HG03045 (cell line): Measurements from ENCODE around the gene ZNF439.
"Not testable (repeated sequence)": the region's sequence is repeated elsewhere in the genome, so short reads cannot be mapped to it uniquely, and the experiment has no call there.

Experiments used
- ATAC-seq: cut with Tn5 transposase; IDR thresholded peaks from one replicate; pipeline ENCODE4 v1.9.1; 2021; ENCODE audit warnings: mild to moderate bottlenecking, moderate library complexity; ENCODE audit not compliant: unreplicated experiment

Gene ZNF439

GRCh38 chr19:11848594-11849469 is at the start of gene ZNF439:
Gene ZNF439, plus strand, starts transcription at chr19:11848726. Its CDS starts 142 bp downstream, at chr19:11848868.
- ATAC-seq, result peak; percentile 83

- no peak for ATAC-seq
These were observed 42.0 kb upstream of the ZNF439 start for GRCh38 chr19:11806354-11807098.

- no peak for ATAC-seq
These were observed 41.5 kb upstream of the ZNF439 start for GRCh38 chr19:11807099-11807380.

- ATAC-seq, result peak; percentile 29
These were observed 34.9 kb upstream of the ZNF439 start for GRCh38 chr19:11813703-11814028.

GRCh38 chr19:11814029-11814699 is 34.4 kb upstream of the ZNF439 start, which contains the start of gene ZNF440:
Gene ZNF440, plus strand, starts transcription at chr19:11814273. Its CDS starts 175 bp downstream, at chr19:11814448.
- ATAC-seq, result peak; percentile 98

- no peak for ATAC-seq
These were observed 33.9 kb upstream of the ZNF439 start for GRCh38 chr19:11814700-11815035.

- ATAC-seq, result no peak
These were observed 26.9 kb upstream of the ZNF439 start for GRCh38 chr19:11821474-11822109.

GRCh38 chr19:11828957-11829876 is 19.3 kb upstream of the ZNF439 start:
- ATAC-seq, result not testable (repeated sequence)

- ATAC-seq, result no peak
These were observed 16.1 kb upstream of the ZNF439 start for GRCh38 chr19:11832253-11832912.

- ATAC-seq, result no peak
These were observed 15.0 kb upstream of the ZNF439 start for GRCh38 chr19:11833541-11833940.

- not testable (repeated sequence) for ATAC-seq
These were observed 12.9 kb upstream of the ZNF439 start for GRCh38 chr19:11835626-11836066.

GRCh38 chr19:11843722-11844121 is 4.8 kb upstream of the ZNF439 start:
- no peak for ATAC-seq

GRCh38 chr19:11847615-11848014 is 911 bp upstream of the ZNF439 start:
- ATAC-seq, result not testable (repeated sequence)

GRCh38 chr19:11848200-11848593 is 329 bp upstream of the ZNF439 start:
- no peak for ATAC-seq

GRCh38 chr19:11850289-11850688 is 1.8 kb downstream of the ZNF439 start:
- ATAC-seq, result not testable (repeated sequence)

- ATAC-seq, result no peak
These were observed 4.8 kb downstream of the ZNF439 start for GRCh38 chr19:11853358-11853757.

- no peak for ATAC-seq
These were observed 8.2 kb downstream of the ZNF439 start for GRCh38 chr19:11856596-11857250.

- ATAC-seq, result no peak
These were observed 12.2 kb downstream of the ZNF439 start for GRCh38 chr19:11860721-11861120.

- ATAC-seq, result no peak
These were observed 12.8 kb downstream of the ZNF439 start for GRCh38 chr19:11861301-11861700.
